Neural cell (in vitro differentiated cells): ENCODE data around the gene ABCA13. TPM values are rescaled to one million over a fixed set of nuclear protein-coding genes. Genes with fewer than 3 reads are reported as not detected.

Source experiments
- H2AFZ ChIP-seq: fragments of 200-600, 300-800 bp; sonication (generic), shearing (Covaris generic); 2 replicates; pipeline ENCODE4 v1.6.0; 2014; ENCODE audit warnings: low read depth, mild to moderate bottlenecking, antibody characterized with exemption, low read length, moderate library complexity
- H3F3A ChIP-seq: fragments of 200-600 bp; shearing (Covaris generic); 2 replicates; pipeline ENCODE4 v1.6.1; 2016; ENCODE audit warnings: mild to moderate bottlenecking, moderate library complexity, mixed read lengths, antibody characterized with exemption, low read length; ENCODE audit not compliant: insufficient read depth, poor library complexity, severe bottlenecking
- H3K27ac ChIP-seq: fragments of 200-600, 300-800 bp; sonication (generic), shearing (Covaris generic); 2 replicates; pipeline ENCODE4 v1.5.1; 2014; ENCODE audit warnings: mild to moderate bottlenecking, low read length, moderate library complexity
- H3K27me3 ChIP-seq: fragments of 300-800, 200-600 bp; sonication (generic), shearing (Covaris generic); 2 replicates; pipeline ENCODE4 v1.6.0; 2014; ENCODE audit warnings: mild to moderate bottlenecking, low read depth, low read length, moderate library complexity; ENCODE audit not compliant: insufficient read depth
- H3K36me3 ChIP-seq: fragments of 300-800, 200-600 bp; sonication (generic), shearing (Covaris generic); 2 replicates; pipeline ENCODE4 v1.5.1; 2014; ENCODE audit warnings: mild to moderate bottlenecking, antibody characterized with exemption, low read length, moderate library complexity; ENCODE audit not compliant: insufficient read depth
- H3K4me2 ChIP-seq: fragments of 300-800, 200-600 bp; sonication (generic), shearing (Covaris generic); 2 replicates; pipeline ENCODE4 v1.6.0; 2014; ENCODE audit warnings: mild to moderate bottlenecking, low read length
- H3K4me3 ChIP-seq: fragments of 300-800, 200-600 bp; sonication (generic), shearing (Covaris generic); 2 replicates; pipeline ENCODE4 v1.5.1; 2014; ENCODE audit warnings: mild to moderate bottlenecking, low read length, moderate library complexity
- H3K79me2 ChIP-seq: fragments of 200-600 bp; shearing (Covaris generic); replicated peaks from 2 replicates; pipeline ENCODE4 v1.6.0; 2014; ENCODE audit warnings: mild to moderate bottlenecking, low read length, moderate library complexity; ENCODE audit not compliant: insufficient read depth
- H3K9ac ChIP-seq: fragments of 300-800, 200-600 bp; sonication (generic), shearing (Covaris generic); 2 replicates; pipeline ENCODE4 v1.6.1; 2016; ENCODE audit warnings: mild to moderate bottlenecking, low read length, mixed read lengths
- H3K9me2 ChIP-seq: fragments of 200-600 bp; shearing (Covaris generic); 2 replicates; pipeline ENCODE4 v1.6.1; 2016; ENCODE audit warnings: mild to moderate bottlenecking, low read length, mixed read lengths; ENCODE audit not compliant: insufficient read depth
- H3K9me3 ChIP-seq: fragments of 200-600, 300-800 bp; sonication (generic), shearing (Covaris generic); 2 replicates; pipeline ENCODE4 v1.6.1; 2016; ENCODE audit warnings: mild to moderate bottlenecking, mixed run types, low read length, moderate library complexity, mixed read lengths
- H4K20me1 ChIP-seq: fragments of 200-600 bp; shearing (Covaris generic); 2 replicates; pipeline ENCODE4 v1.6.1; 2016; ENCODE audit warnings: mild to moderate bottlenecking, mixed run types; ENCODE audit not compliant: insufficient read depth
- CTCF ChIP-seq: fragments of 450-650 bp; IDR thresholded peaks from 2 replicates; pipeline ENCODE4 v1.5.1; 2014; ENCODE audit warnings: antibody characterized with exemption, mild to moderate bottlenecking, moderate library complexity; ENCODE audit not compliant: poor library complexity, severe bottlenecking
- EP300 ChIP-seq: fragments of 450-650 bp; conservative IDR thresholded peaks from 2 replicates; pipeline ENCODE4 v1.6.1; 2014; ENCODE audit warnings: antibody characterized with exemption, mild to moderate bottlenecking, moderate library complexity; ENCODE audit not compliant: poor library complexity, severe bottlenecking
- EZH2 ChIP-seq: fragments of 200-600, 300-800 bp; shearing (Covaris generic), sonication (generic); IDR thresholded peaks from 2 replicates; pipeline ENCODE4 v1.6.1; 2014; ENCODE audit warnings: antibody characterized with exemption, low read length, borderline replicate concordance, mild to moderate bottlenecking; ENCODE audit not compliant: insufficient read depth, poor library complexity, severe bottlenecking
- MXI1 ChIP-seq: fragments of 450-650 bp; conservative IDR thresholded peaks from 2 replicates; pipeline ENCODE4 v1.6.1; 2014; ENCODE audit warnings: antibody characterized with exemption, mild to moderate bottlenecking; ENCODE audit not compliant: poor library complexity, severe bottlenecking
- POLR2AphosphoS5 ChIP-seq: IDR thresholded peaks from 2 replicates; pipeline ENCODE4 v1.6.1; 2012
- RAD21 ChIP-seq: fragments of 450-650 bp; conservative IDR thresholded peaks from 2 replicates; pipeline ENCODE4 v1.6.1; 2014; ENCODE audit warnings: antibody characterized with exemption, mild to moderate bottlenecking, moderate library complexity
- REST ChIP-seq: IDR thresholded peaks from 2 replicates; pipeline ENCODE4 v1.6.1; 2012; ENCODE audit warnings: borderline replicate concordance
- SMC3 ChIP-seq: fragments of 450-650 bp; conservative IDR thresholded peaks from 2 replicates; pipeline ENCODE4 v1.6.1; 2014; ENCODE audit warnings: antibody characterized with exemption, mild to moderate bottlenecking, moderate library complexity; ENCODE audit not compliant: poor library complexity
- TAF1 ChIP-seq: IDR thresholded peaks from 2 replicates; pipeline ENCODE4 v1.6.1; 2012; ENCODE audit warnings: low read depth
- polyA plus RNA-seq: library from polyadenylated mRNA; depleted of rRNA; stranded (reverse); fragments of >200 nt; gene quantifications from 2 replicates; pipeline ENCODE4 v1.2.3, GENCODE V29; 2014

Gene ABCA13
- polyA plus RNA-seq, 1 donor from 2014 or later = 0.20 TPM

GRCh38 chr7:48126037-48126436, 45.2 kb upstream of the ABCA13 start:
- Histone ChIP-seq H3K79me2 (no peaks in the 10 kb centered on the region), H3F3A (no peaks in the 10 kb centered on the region), H3K9me2 (no peaks in the 10 kb centered on the region), H3K9ac (no peak overlapping the region), H3K4me3 (no peak overlapping the region), H3K9me3 (no peaks in the 10 kb centered on the region), H3K27ac (no peak overlapping the region), H3K36me3 (no peaks in the 10 kb centered on the region), H2AFZ (no peak overlapping the region), H4K20me1 (no peaks in the 10 kb centered on the region), H3K4me2 (no peak overlapping the region), H3K27me3 (no peaks in the 10 kb centered on the region)
- no peak for TF ChIP-seq EZH2
- no peak for TF ChIP-seq RAD21
- no peak for TF ChIP-seq POLR2AphosphoS5
- no peak for TF ChIP-seq REST
- TF ChIP-seq TAF1 = no peak
- TF ChIP-seq CTCF = no peak
- no peak for TF ChIP-seq MXI1
- no peak for TF ChIP-seq EP300
- no peak for TF ChIP-seq SMC3

- H3K27me3 ChIP-seq = no peaks in the 10 kb centered on the region
- no peaks in the 10 kb centered on the region for H4K20me1 ChIP-seq
- H3F3A ChIP-seq = no peaks in the 10 kb centered on the region
- TF ChIP-seq MXI1 = no peak
- TF ChIP-seq EZH2 = no peak
- no peak for TF ChIP-seq TAF1
- TF ChIP-seq POLR2AphosphoS5 = no peak
- TF ChIP-seq RAD21 = no peak
- TF ChIP-seq CTCF = no peak
- no peak for TF ChIP-seq SMC3
- no peak for TF ChIP-seq EP300
- TF ChIP-seq REST = no peak
- H3K4me3 ChIP-seq = no peak overlapping the region
- no peak overlapping the region for H3K4me2 ChIP-seq
- H3K36me3 ChIP-seq = no peaks in the 10 kb centered on the region
- no peaks in the 10 kb centered on the region for H3K9me3 ChIP-seq
- H2AFZ ChIP-seq = no peak overlapping the region
- H3K9me2 ChIP-seq = no peaks in the 10 kb centered on the region
- no peak overlapping the region for H3K27ac ChIP-seq
- no peaks in the 10 kb centered on the region for H3K79me2 ChIP-seq
- no peak overlapping the region for H3K9ac ChIP-seq
Observed at GRCh38 chr7:48130658-48131108, 40.6 kb upstream of the ABCA13 start.
